PFSK-1 (cell line): ENCODE data around the gene TSFM.

Experiments
- FOXP2 ChIP-seq: optimal IDR thresholded peaks from 2 replicates; pipeline ENCODE3; 2011; ENCODE audit warnings: borderline replicate concordance, control low read depth, inconsistent platforms; ENCODE audit not compliant: insufficient read depth; ENCODE audit errors: extremely low read length, extremely low read depth
- REST ChIP-seq, 2 experiments: IDR thresholded peaks; 2 replicates each; pipeline versions ENCODE4 v1.6.1 to v1.8.0; 2011 to 2012; ENCODE audit warnings: low read depth in 2 of 2, low read length in 2 of 2, control low read depth in 1 of 2, inconsistent platforms in 1 of 2, mild to moderate bottlenecking in 1 of 2, moderate library complexity in 1 of 2; ENCODE audit not compliant: insufficient read depth in 1 of 2
- SIN3A ChIP-seq: IDR thresholded peaks from 2 replicates; pipeline ENCODE4 v1.6.1; 2012; ENCODE audit warnings: mild to moderate bottlenecking, low read length, moderate library complexity, borderline replicate concordance; ENCODE audit not compliant: insufficient read depth
- TAF1 ChIP-seq: IDR thresholded peaks from 2 replicates; pipeline ENCODE4 v1.6.1; 2012; ENCODE audit warnings: low read length, control low read depth, borderline replicate concordance; ENCODE audit not compliant: insufficient read depth

DNA sequence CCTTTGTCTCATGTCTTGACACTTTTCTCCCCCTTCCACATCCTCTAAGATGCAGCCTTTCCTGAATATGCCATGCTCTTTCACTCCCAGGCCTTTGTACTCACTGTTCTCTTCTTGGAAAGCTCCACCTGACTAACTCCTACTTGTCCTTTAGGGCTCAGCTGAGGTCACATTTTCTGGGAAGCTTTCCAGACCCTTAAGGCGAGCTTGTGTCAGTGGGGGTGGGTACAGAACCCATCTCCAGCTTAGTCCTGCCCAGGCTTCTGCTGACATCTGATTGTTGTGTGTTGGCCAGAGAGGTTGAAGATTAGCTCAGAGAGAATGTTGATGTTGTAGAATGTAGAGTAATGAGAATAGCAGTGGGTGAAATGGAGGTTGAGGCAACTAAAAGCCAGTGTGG, 2.9 kb upstream of the TSFM start:
- no peak for TF ChIP-seq REST (IDR thresholded peaks at IDR 0.05; ENCODE audit: insufficient read depth in 1 of 2, low read depth in 2 of 2, low read length in 2 of 2)
- TF ChIP-seq SIN3A: no peak
- TF ChIP-seq FOXP2: no peak
- TF ChIP-seq TAF1: no peak
